Pancreas (tissue), 10 donors: ENCODE results near the gene BAG1. TPM values are rescaled to one million over a fixed set of nuclear protein-coding genes. Genes with fewer than 3 reads are reported as not detected.

Experiments
- ATAC-seq, 4 donors: fragments of 200-7000 bp; cut with Tn5 transposase; one replicate each; pipeline versions ENCODE4 v1.8.0 to v1.9.1; 2020; ENCODE audit warnings: mild to moderate bottlenecking in 4 of 4, moderate library complexity in 4 of 4
- DNase-seq, 6 donors: peaks; one replicate each; pipeline ENCODE4 v3.0.0-alpha.2; 2020
- FAIRE-seq: peaks from 2 replicates; lab custom pipeline; 2012; peaks lifted over from hg19 to GRCh38; lab: Jason Lieb, UNC
- H3K27ac ChIP-seq, 4 donors: fragments of 200-600 bp; sonication (generic); 1 replicate in 3 of 4; 2 replicates in 1 of 4; pipeline versions ENCODE4 v1.5.0 to v1.8.0; 2020
- H3K27me3 ChIP-seq, 4 donors: fragments of 200-600 bp; one replicate each; pipeline ENCODE4 v1.8.0; 2021
- H3K36me3 ChIP-seq, 3 donors: fragments of 200-600 bp; sonication (generic) in 1 of 3; one replicate each; pipeline versions ENCODE4 v1.5.0 to v1.8.0; 2020 to 2021
- H3K4me1 ChIP-seq, 3 donors: fragments of 200-600 bp; one replicate each; pipeline ENCODE4 v1.8.0; 2021
- H3K4me3 ChIP-seq, 4 donors: fragments of 200-600 bp; sonication (generic) in 2 of 4; one replicate each; pipeline versions ENCODE4 v1.5.0 to v1.8.0; 2020 to 2021
- H3K9me3 ChIP-seq, 4 donors: fragments of 200-600 bp; one replicate each; pipeline ENCODE4 v1.8.0; 2021
- WGBS, 2 donors: extraction: QIAGEN DNeasy Blood & Tissue Kit; methylation state at CpG; one replicate each; pipeline ENCODE4 v1.1.7; 2013; 5-methylcytosine and 5-hydroxymethylcytosine counted together
- intact Hi-C, 3 donors: fragments of 100-400 bp; cut with DNase I; formaldehyde crosslinking; loops; one replicate each; pipeline versions ENCODE4 v1.11.1 to v1.14.2; 2022
- polyA plus RNA-seq, 2 donors: library from polyadenylated mRNA; stranded (reverse); fragments of 200-250 nt; gene quantifications; one replicate each; pipeline ENCODE4 v1.2.3, GENCODE V29; 2013
- total RNA-seq, 6 donors: library from RNA; stranded (reverse); fragmentation: NEBNext Ultra II Directional in 4 of 6; extraction: Animal tissue kit (Norgen Biotek cat#: 25700) in 4 of 6; gene quantifications; one replicate each; pipeline versions ENCODE4 v1.2.1 to v1.2.4, GENCODE V29; 2021 to 2023
- TF ChIP-seq, protein P1 (sequence below), 4 donors: fragments of 200-600 bp; sonication (generic) in 3 of 4; IDR thresholded peaks; one replicate each; pipeline versions ENCODE4 v1.5.0 to v1.8.0; 2021; ENCODE audit warnings: antibody characterized with exemption in 4 of 4
- donor health status: healthy with polysubstance abuse.
- donor health status: DM: no; HTN: no; CAD: no; lungs with moderate emphysema.
- donor health status: DM: no; HTN: no; CAD: no.
- donor health status: control.
- donor health status: control.
- donor health status: Bipolar disorder and iron deficiency.
- donor health status: DM: yes; HTN: yes; CAD: no.
- donor health status: DM: no; HTN: no; CAD: no.
- donor health status: DM: no; HTN: no; CAD: no.
- donor health status: DM: yes; HTN: yes; CAD: no.

BAG1 gene
- total and polyA plus RNA-seq, 8 donors: 38.2 to 99.6 (median 53.3) TPM

DNA sequence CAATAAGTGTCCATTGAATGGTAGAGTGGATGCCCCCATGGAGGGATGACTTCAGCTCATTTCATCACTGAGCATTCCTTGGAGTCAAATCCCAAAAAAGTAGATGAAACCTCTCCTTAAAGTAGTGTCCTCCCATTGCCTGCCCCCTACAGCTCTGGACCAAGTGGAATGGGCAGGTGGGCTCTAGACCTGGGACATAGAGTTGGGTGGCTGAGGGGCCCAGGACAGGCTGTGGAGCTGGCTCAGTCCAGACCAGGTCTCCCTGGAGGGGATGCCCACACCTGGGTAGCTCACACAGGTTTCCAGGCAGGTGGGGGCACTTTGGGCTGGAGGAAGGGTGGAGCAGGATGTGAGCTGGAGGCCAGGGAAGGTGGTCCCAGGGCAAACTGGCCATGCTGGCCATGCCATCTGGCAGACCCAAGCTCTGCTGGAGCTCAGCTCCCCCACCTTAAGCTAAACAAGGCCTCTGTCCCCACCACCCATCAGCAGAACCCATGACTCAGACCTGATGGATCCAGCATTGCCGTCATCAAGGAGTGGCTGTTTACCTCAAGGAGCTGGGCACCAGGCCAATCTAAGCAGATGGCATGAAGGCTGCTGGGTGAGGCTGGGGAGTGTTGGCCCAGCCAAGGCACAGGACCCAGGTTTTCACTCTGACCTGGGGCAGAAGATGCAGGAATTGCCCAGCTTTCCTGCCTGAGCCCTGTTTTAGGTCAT is 30.7 kb downstream of the BAG1 start:
- Histone ChIP-seq H3K4me1 (peaks cover 0 to 20% (median 12%) of the 10 kb centered on the region in 3 donors), H3K4me3 (no peak overlapping the region), H3K9me3 (no peaks in the 10 kb centered on the region), H3K36me3 (no peaks in the 10 kb centered on the region), H3K27me3 (no peaks in the 10 kb centered on the region), H3K27ac (peak overlapping the region in 3 of 4 donors; percentile 27 to 53 (median 52))
- DNase-seq: peak; percentile 79 to 95 (median 89)
- 7 to 17% methylated on average over 1 of the region's 1 CpG for WGBS, 2 donors
- TF ChIP-seq, protein P1, sequence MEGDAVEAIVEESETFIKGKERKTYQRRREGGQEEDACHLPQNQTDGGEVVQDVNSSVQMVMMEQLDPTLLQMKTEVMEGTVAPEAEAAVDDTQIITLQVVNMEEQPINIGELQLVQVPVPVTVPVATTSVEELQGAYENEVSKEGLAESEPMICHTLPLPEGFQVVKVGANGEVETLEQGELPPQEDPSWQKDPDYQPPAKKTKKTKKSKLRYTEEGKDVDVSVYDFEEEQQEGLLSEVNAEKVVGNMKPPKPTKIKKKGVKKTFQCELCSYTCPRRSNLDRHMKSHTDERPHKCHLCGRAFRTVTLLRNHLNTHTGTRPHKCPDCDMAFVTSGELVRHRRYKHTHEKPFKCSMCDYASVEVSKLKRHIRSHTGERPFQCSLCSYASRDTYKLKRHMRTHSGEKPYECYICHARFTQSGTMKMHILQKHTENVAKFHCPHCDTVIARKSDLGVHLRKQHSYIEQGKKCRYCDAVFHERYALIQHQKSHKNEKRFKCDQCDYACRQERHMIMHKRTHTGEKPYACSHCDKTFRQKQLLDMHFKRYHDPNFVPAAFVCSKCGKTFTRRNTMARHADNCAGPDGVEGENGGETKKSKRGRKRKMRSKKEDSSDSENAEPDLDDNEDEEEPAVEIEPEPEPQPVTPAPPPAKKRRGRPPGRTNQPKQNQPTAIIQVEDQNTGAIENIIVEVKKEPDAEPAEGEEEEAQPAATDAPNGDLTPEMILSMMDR (IDR thresholded peaks at IDR 0.05): no peak
- FAIRE-seq: peak; percentile 29
- ATAC-seq: peak; percentile 88 to 90 (median 89)
- intact Hi-C loops: no loop called here

DNA sequence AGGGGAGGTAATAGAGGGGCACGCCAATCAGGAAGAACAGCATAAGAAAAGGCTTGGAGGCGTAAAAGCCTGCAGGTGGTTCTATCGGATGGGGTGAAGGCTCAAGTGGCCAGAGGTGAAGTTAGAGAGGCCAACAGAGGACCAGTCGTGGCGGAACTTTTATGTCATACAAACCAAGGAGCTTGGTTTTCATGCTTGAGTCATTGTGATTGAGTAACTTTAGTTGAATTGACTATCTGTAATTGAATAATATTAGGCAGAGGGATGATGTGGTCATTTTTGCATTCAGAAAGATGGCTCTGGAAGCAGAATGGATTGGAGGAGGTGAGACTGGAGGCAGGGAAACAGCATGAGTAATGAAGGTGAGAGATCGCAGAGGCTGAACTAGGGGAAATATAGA is 31.7 kb downstream of the BAG1 start:
- H3K4me3 ChIP-seq: no peak overlapping the region
- ATAC-seq: no peak
- TF ChIP-seq, protein P1 (IDR thresholded peaks at IDR 0.05): no peak
- no peak for DNase-seq
- H3K27ac ChIP-seq: no peak overlapping the region
- no peaks in the 10 kb centered on the region for H3K9me3 ChIP-seq
- H3K4me1 ChIP-seq: peaks cover 0 to 20% (median 12%) of the 10 kb centered on the region in 3 donors
- no peaks in the 10 kb centered on the region for H3K36me3 ChIP-seq
- H3K27me3 ChIP-seq: no peaks in the 10 kb centered on the region
- FAIRE-seq: no peak
- intact Hi-C loops: no loop called here
- WGBS, 2 donors: 89 to 93% methylated on average over 6 of the region's 6 CpGs

DNA sequence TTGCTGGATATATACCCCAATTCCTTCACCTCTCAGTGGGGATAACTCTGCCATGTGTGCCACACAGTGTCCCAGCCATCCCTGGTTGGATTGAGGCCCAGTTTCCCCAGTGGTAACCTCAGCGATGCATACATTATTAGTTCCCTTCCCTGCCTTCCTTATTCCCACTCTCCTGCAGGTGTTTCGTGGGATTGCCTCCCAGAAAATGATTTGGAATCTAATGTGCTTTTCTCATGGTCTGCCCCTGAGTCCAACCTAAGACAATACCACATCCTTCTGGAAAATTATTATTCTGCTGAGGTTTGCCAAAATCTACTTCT is 32.9 kb downstream of the BAG1 start:
- H3K9me3 ChIP-seq: no peaks in the 10 kb centered on the region
- no peaks in the 10 kb centered on the region for H3K27me3 ChIP-seq
- FAIRE-seq: no peak
- TF ChIP-seq, protein P1 (IDR thresholded peaks at IDR 0.05): no peak
- H3K4me1 ChIP-seq: peaks cover 0 to 20% (median 12%) of the 10 kb centered on the region in 3 donors
- H3K27ac ChIP-seq: no peak overlapping the region
- intact Hi-C loops: no loop called here
- ATAC-seq: no peak
- no peak for DNase-seq
- H3K36me3 ChIP-seq: no peaks in the 10 kb centered on the region
- 80 to 86% methylated on average over 2 of the region's 2 CpGs for WGBS, 2 donors
- no peak overlapping the region for H3K4me3 ChIP-seq

DNA sequence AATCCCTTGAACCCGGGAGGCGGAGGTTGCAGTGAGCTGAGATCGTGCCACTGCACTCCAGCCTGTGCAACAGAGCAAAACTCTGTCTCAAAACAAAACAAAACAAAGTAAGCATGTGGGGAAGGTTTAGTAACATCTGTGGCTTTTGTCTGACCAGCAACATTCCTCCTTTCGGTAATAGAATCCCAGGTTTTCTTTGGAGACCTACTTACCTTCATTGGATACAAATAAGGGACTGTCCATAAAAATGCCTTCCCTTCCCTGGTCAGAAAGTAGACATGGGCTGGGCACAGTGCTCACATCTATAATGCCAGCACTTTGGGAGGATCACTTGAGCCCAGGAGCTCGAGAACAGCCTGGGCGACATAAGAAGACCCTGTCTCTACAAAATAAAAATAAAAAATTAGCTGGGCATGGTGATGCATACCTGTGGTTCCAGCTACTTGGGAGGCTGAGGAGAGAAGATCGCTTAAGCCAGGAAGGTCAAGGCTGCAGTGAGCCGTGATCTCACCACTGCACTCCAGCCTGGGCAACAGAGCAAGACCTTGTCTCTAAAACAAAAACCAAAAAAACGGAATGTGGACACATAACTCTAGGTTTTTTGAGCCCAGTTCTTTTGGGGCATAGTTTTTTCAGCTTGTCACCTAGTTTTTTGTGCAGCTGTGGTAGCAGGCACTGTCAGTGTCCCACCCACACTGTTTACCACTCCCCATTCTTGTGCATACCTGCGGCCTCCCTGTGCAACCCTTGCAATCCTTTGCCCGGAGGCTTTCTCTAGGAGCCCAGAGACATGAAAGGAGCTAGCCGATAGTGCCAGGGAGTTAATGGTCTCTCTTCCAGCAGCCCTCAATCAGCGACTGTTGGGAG is 33.5 kb downstream of the BAG1 start:
- intact Hi-C loops: no loop called here
- 79 to 86% methylated on average over 13 of the region's 13 CpGs for WGBS, 2 donors
- no peaks in the 10 kb centered on the region for H3K27me3 ChIP-seq
- TF ChIP-seq, protein P1 (IDR thresholded peaks at IDR 0.05): no peak
- DNase-seq (no peak), FAIRE-seq (no peak), ATAC-seq (no peak)
- H3K9me3 ChIP-seq: no peaks in the 10 kb centered on the region
- no peak overlapping the region for H3K4me3 ChIP-seq
- H3K4me1 ChIP-seq: peaks cover 0 to 20% (median 12%) of the 10 kb centered on the region in 3 donors
- H3K36me3 ChIP-seq: no peaks in the 10 kb centered on the region
- H3K27ac ChIP-seq: no peak overlapping the region
